Measurements from ENCODE around the gene CRKL.
A peak's percentile ranks its signal among the peaks of the same experiment; 100 is the strongest.

CRKL gene

GRCh38 chr22:20952544-20953341 lies 35.5 kb downstream of the CRKL start:
- DNase-seq, result no peak

GRCh38 chr22:20953342-20953608 lies 36.1 kb downstream of the CRKL start:
- DNase-seq, result no peak

GRCh38 chr22:20953668-20954500 lies 36.7 kb downstream of the CRKL start:
- DNase-seq, result no peak

GRCh38 chr22:20955548-20955947 lies 38.3 kb downstream of the CRKL start:
- DNase-seq, result no peak

GRCh38 chr22:20956258-20957101 lies 39.3 kb downstream of the CRKL start:
- no peak for DNase-seq

- DNase-seq, result no peak
Measured at GRCh38 chr22:20957102-20957682, 40.0 kb downstream of the CRKL start.

- DNase-seq, result peak; percentile 59
Measured at GRCh38 chr22:20957683-20958431, 40.6 kb downstream of the CRKL start.

- no peak for DNase-seq
Measured at GRCh38 chr22:20959578-20960461, 42.6 kb downstream of the CRKL start.

GRCh38 chr22:20960609-20961008 lies 43.4 kb downstream of the CRKL start:
- no peak for DNase-seq

GRCh38 chr22:20962491-20962945 lies 45.3 kb downstream of the CRKL start:
- no peak for DNase-seq

- no peak for DNase-seq
Measured at GRCh38 chr22:20963201-20964052, 46.2 kb downstream of the CRKL start.

GRCh38 chr22:20964090-20964798 lies 47.0 kb downstream of the CRKL start:
- DNase-seq, result no peak

- no peak for DNase-seq
Measured at GRCh38 chr22:20964799-20965103, 47.5 kb downstream of the CRKL start.

GRCh38 chr22:20965104-20965887 lies 48.1 kb downstream of the CRKL start:
- DNase-seq, result no peak

- DNase-seq, result no peak
Measured at GRCh38 chr22:20965888-20966855, 49.0 kb downstream of the CRKL start.

GRCh38 chr22:20966883-20967696 lies 49.9 kb downstream of the CRKL start, which contains the start of gene AIFM3:
AIFM3 (plus strand) TSS chr22:20967255; CDS start chr22:20967945, 690 bp downstream.
- no peak for DNase-seq

All from activated CD8-positive, alpha-beta memory T cell treated with anti-CD3 and anti-CD28 coated beads, Interleukin-2, amount 50 U/mL, for 48 hours (primary cell).